GM12801 (cell line): ENCODE results near the gene CAPN10.

Source experiments
- CTCF ChIP-seq: IDR thresholded peaks from one replicate; pipeline ENCODE4 v1.5.1; 2011; ENCODE audit warnings: control low read depth; ENCODE audit not compliant: insufficient read length; ENCODE audit errors: extremely low read depth

The CAPN10 gene

GRCh38 chr2:240554767-240555493 is 31.6 kb upstream of the CAPN10 start:
- TF ChIP-seq CTCF: no peak

- TF ChIP-seq CTCF: no peak
Measured at GRCh38 chr2:240555541-240556250, 30.8 kb upstream of the CAPN10 start.

GRCh38 chr2:240556553-240557100 is 29.9 kb upstream of the CAPN10 start:
- TF ChIP-seq CTCF: no peak

GRCh38 chr2:240557101-240557751 is 29.3 kb upstream of the CAPN10 start:
- no peak for TF ChIP-seq CTCF

- no peak for TF ChIP-seq CTCF
Measured at GRCh38 chr2:240557808-240558207, 28.7 kb upstream of the CAPN10 start, which contains the start of gene ANKMY1. ANKMY1 (minus strand) TSS chr2:240557988; CDS start chr2:240557335, 653 bp downstream.

GRCh38 chr2:240558236-240558761 is 28.2 kb upstream of the CAPN10 start:
- no peak for TF ChIP-seq CTCF

- no peak for TF ChIP-seq CTCF
Measured at GRCh38 chr2:240559286-240559685, 27.2 kb upstream of the CAPN10 start.
